HT1080 (cell line): Measurements from ENCODE around the gene DUOXA2. TPM values are rescaled to one million over a fixed set of nuclear protein-coding genes. Genes with fewer than 3 reads are reported as not detected.

Experiments
- DNase-seq: peaks from one replicate; pipeline ENCODE4 v3.0.0-alpha.2; 2015; ENCODE audit warnings: low read depth
- total RNA-seq: library from RNA; depleted of rRNA; stranded (reverse); fragments of >200 nt; shearing (Covaris generic); gene quantifications from 2 replicates; pipeline ENCODE4 v1.2.3, GENCODE V29; 2014; rRNA removed

The DUOXA2 gene
- total RNA-seq, 1 experiment from 2014 or later, result not detected

GRCh38 chr15:45156744-45157455, 42.8 kb downstream of the DUOXA2 start:
- DNase-seq, result peak; percentile 54

- peak; percentile 84 for DNase-seq
Measured at GRCh38 chr15:45157974-45158373, 43.8 kb downstream of the DUOXA2 start.

- no peak for DNase-seq
Measured at GRCh38 chr15:45161666-45162065, 47.5 kb downstream of the DUOXA2 start.

- peak; percentile 82 for DNase-seq
Measured at GRCh38 chr15:45162771-45163507, 48.8 kb downstream of the DUOXA2 start.

GRCh38 chr15:45163508-45163856, 49.4 kb downstream of the DUOXA2 start:
- DNase-seq, result no peak

- no peak for DNase-seq
Measured at GRCh38 chr15:45164914-45165313, 50.8 kb downstream of the DUOXA2 start.

- DNase-seq, result no peak
Measured at GRCh38 chr15:45165536-45165935, 51.4 kb downstream of the DUOXA2 start.

GRCh38 chr15:45166834-45167630, 52.9 kb downstream of the DUOXA2 start:
- peak; percentile 72 for DNase-seq

GRCh38 chr15:45167631-45168205, 53.6 kb downstream of the DUOXA2 start:
- no peak for DNase-seq

Other genes with a start within 250 kb of the DUOXA2 start
- gene TERB2, start 157.6 kb upstream of the DUOXA2 start, total RNA-seq, result not detected in 2 replicates
- gene SORD, start 91.1 kb upstream of the DUOXA2 start, total RNA-seq, result 47.9 and 53.6 TPM in 2 replicates
- gene DUOX2, start 154 bp upstream of the DUOXA2 start, total RNA-seq, result under 0.01 and 0.03 TPM in 2 replicates
- gene DUOXA1, start 15.6 kb downstream of the DUOXA2 start, total RNA-seq, result 0.06 and 0.30 TPM in 2 replicates
- gene DUOX1, start 15.7 kb downstream of the DUOXA2 start, total RNA-seq, result not detected in 2 replicates
- gene SHF, start 73.6 kb downstream of the DUOXA2 start, total RNA-seq, result 2.9 and 3.4 TPM in 2 replicates
- 0.08 TPM in 1 of 2 replicates, not detected in the other for gene SLC28A2, start 137.9 kb downstream of the DUOXA2 start, total RNA-seq